HG02840 (cell line): ENCODE results near the gene TSPAN1.

Experiments used
- ATAC-seq: cut with Tn5 transposase; IDR thresholded peaks from one replicate; pipeline ENCODE4 v1.9.1; 2021; ENCODE audit warnings: mild to moderate bottlenecking, moderate library complexity, moderate number of reproducible peaks; ENCODE audit not compliant: unreplicated experiment, low FRiP score

The TSPAN1 gene

DNA sequence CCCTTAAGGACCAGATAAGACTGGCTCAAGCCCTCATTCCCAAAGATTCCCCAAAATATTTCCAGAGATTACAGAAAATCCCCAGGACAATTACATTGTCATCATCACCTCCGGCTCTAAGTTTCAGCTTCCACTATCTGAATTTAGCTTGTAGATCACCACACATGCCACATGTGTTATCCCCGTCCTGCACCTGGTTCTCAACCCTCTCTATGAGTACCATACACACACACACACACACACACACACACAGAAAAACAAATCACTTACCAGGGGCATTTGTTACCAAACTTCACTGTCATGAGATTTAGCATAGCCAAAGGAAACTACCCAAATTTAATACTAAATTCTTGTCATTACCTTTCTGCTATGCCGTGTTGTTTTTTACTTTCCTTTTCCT lies 15.4 kb upstream of the TSPAN1 start:
- ATAC-seq: no peak

DNA sequence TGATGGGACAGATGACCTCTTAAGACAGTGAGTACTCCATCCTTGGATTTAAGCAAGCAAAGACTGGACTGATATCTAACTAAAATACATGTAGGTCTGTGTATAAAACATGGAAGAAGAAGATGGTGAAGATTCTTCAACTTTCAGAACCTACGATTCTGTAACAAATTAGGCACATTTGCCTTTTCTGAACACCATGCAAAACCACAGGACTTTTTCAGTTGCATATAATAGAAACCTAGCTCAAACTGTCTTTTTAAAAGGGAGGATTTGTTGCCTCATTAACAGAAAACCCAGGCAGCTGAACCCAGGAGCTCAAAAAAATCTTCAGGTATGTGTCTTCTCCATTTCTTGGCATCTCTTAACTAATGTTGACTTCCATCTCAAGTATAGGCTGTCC lies 14.7 kb upstream of the TSPAN1 start:
- no peak for ATAC-seq

DNA sequence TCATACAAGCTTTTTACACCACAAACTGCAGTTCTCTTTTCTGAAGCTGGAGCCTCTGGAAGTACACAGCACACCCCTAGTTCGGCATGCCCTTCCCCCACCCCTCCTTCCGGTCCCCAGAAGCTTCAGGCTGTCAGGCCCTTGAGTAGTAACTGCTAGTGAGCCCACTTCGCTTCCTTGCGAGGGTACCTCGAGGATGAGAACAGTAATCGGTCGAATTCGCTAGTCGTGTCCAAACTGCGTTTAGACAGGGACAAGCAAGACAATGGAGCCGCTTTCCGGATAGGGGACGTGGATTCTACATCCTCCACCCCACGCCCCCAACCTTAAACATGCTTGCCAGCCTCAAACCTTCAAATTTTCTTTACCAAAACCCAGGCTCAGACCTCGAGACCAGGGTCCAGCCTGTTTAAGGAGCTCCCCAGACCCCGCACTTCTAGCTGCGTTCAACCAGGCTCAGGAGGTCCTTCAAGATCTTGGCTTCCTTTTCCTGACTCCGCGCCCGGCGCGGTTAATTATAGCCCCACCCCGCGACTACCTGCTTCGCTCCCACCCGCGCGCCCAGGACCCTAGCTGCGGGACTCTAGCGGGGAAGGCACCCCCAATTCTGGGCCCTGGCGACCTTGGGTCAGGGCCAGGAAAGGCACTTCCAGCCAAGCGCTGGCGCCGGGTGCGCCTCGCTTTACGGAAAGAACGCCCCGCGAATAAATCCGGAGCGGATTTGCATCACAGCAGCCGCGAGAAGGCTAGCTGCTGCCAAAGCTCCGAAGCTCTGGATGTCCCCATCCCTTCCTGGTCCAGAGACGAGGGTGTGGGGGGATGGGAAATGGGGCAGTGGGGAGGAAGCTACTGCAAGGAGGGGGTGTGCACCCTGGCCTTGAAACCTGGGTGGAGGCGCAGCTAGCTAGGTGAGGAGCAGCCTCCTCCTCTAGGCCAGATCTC lies 8.1 kb upstream of the TSPAN1 start:
- no peak for ATAC-seq

GRCh38 chr1:46168477-46168876 lies 6.4 kb upstream of the TSPAN1 start:
- ATAC-seq: no peak

GRCh38 chr1:46169811-46170454 lies 5.0 kb upstream of the TSPAN1 start:
- no peak for ATAC-seq

GRCh38 chr1:46171351-46171750 lies 3.5 kb upstream of the TSPAN1 start:
- ATAC-seq: no peak

DNA sequence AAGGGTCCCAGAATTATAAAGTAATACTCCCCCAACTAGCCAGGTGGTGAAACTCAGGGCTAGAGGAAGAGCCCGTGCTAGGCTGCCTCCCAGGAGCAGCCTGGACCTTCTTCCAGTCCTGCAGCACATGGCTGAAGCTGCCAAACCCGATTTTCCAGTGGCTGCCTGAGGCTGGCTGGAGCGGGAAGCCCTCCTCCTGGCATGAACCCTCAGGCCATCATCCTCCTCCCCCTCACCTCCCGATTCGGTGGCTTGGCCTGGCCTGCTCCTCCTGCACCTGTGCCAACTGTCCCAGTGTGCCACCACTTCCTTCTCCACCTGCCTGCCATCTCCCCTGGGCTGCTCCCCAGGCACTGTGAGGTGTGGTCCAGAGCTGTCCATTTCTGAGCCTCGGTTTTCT lies 3.0 kb upstream of the TSPAN1 start:
- no peak for ATAC-seq

- ATAC-seq: no peak
Measured at GRCh38 chr1:46172321-46172720, 2.6 kb upstream of the TSPAN1 start.

DNA sequence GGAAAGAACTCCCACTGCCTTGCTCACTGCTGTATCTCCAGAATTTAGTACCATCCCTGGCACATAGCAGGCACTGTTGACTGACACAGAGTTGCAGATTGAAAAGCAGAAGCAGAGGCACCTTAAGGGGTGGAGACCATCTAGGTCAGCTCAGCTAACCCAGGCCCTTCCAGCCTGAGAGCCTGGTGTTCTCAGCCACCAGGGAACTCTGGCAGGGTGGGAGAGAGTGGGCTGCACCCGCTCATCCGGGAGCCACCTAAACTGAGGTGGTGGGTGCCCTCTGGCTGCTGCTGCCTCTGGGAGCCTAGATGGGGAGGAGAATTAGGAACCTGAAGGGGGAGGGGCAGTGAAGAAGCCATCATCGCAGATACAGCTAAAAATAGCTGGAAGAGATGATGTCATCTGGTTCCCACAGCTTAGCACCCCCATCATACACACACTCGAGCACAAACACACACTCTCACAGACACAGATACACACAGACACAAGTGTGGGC lies 1.5 kb upstream of the TSPAN1 start:
- no peak for ATAC-seq

- no peak for ATAC-seq
Measured at GRCh38 chr1:46175243-46175642, 356 bp downstream of the TSPAN1 start.

DNA sequence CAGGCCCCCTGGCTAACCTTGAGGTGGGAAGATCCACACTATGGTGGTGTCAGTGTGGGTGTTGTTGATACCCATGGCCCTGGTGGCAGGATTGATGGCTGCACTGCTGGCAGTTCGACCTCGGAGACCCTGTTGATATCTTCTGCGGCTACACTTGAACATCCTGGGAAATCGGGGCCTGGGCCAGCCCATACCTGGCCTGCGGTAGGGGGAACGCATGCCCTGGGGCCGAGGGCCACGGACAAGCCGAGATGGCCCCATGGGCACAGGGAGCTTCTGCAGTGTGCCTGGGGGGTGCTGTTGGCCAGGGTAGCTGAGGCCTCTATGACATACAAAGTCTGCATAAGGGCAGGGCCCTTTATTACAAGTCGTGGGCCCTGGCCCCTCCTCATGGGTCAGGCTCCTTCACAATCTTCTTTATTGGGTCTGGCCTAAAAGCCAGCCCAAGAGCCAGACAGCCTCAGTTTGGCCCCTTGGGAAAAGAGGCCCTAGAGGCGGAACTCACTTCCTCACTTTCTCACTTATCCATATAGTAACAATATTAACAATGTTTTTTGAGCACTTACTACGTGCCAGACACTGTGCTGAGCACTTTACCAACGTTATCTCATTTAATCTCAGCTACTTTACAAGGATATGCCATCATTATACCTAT lies 1.5 kb downstream of the TSPAN1 start, which contains the start of gene P3R3URF:
P3R3URF (minus strand) TSS at position 278 of the 655 bp plus-strand sequence; CDS start at position 261, 17 bp downstream.
- no peak for ATAC-seq

DNA sequence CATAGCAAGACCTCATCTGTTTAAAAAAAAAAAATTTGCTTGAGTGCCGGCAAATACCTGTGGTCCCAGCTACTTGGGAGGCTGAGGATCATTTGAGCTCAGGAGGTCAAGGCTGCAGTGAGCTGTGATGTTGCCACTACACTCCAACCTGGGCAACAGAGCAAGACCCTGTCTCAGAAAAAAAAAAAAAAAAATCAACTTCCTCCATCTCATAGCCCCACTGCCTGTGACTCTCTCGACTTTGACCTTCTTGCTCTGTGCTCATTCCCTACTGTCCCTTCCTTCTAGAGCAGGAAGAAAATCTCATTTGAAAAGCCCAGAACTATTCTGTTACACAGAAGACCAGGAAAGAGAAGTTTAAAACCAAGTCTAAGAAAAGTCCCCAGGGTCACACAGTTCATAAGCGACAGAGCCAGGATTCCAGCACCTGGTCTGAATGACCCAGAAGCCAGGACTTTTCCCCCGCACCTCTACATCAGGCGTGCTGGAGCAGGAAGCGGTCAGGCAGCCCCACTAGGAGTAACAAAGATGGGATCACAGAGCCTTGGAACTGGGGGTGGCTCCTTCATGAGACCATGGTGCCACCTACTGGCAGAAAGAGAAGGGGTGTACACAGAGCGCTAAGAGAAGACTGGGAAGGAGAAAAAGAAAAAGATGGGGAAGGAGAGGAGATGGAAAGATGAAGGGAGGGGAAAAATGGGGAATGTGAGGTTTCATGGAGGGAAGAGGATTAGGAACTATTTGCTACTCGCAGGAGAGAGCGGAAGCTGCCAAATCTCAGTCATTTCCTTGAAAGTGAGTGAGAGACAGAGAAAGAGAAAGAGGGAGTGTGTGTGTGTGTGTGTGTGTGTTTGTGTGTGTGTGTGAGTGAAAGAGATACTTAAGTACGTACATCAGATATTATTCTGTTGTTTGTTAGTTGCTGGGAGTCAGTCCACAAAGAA lies 4.5 kb downstream of the TSPAN1 start:
- ATAC-seq: no peak

GRCh38 chr1:46180082-46180616 lies 5.3 kb downstream of the TSPAN1 start:
- ATAC-seq: no peak

- no peak for ATAC-seq
Measured at GRCh38 chr1:46181343-46182260, 6.7 kb downstream of the TSPAN1 start.

GRCh38 chr1:46183079-46183847 lies 8.4 kb downstream of the TSPAN1 start:
- ATAC-seq: no peak

DNA sequence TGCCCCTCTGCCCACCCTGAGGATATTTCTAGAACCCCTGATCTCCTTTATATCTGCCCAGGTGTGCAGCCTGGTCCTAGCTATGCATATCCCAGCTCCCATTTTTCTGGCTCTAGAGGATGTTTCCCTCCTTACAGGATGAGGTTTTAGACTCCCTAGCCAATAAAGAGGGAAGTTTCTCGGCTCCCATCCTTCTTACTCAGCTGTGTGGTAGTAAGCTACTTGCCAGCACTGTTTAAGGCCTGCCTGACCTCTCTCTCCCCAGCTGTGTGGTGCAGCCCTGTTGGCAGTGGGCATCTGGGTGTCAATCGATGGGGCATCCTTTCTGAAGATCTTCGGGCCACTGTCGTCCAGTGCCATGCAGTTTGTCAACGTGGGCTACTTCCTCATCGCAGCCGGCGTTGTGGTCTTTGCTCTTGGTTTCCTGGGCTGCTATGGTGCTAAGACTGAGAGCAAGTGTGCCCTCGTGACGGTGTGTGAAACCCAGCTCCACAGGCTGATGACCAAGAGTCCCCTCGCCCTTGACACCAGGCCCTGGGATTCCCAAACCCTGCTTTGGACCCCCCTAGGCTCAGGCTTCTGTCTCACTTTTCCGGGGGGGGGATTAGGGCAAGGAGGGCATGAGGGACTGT lies 9.2 kb downstream of the TSPAN1 start:
- no peak for ATAC-seq

- ATAC-seq: no peak
Measured at GRCh38 chr1:46184920-46185658, 10.2 kb downstream of the TSPAN1 start.
